GM18517 (cell line): ENCODE data around the gene HS3ST3B1.

Experiments used
- ATAC-seq: cut with Tn5 transposase; IDR thresholded peaks from one replicate; pipeline ENCODE4 v1.9.1; 2021; ENCODE audit warnings: mild to moderate bottlenecking, moderate library complexity; ENCODE audit not compliant: unreplicated experiment

HS3ST3B1 gene

DNA sequence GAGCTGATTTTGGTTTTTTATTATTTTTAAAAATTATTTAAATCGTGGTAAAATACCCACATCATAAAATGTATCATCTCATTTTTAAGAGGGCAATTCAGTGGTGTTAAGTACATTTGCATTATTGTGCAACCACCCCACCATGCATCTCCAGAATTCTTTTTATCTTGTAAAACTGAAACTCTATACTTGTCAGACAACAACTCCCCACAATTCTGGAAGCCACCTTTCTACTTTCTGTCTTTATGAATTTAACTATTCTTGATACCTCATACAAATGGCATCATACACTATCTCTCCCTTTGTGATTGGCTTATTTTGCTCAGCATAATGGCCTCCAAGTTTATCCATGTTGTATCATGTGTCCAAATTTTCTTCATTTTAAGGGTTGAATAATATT is 97.9 kb downstream of the HS3ST3B1 start:
- no peak for ATAC-seq
